HL-60 (cell line): ENCODE measurements around the gene TSPAN11.

Source experiments
- DNase-seq, 2 experiments: peaks; one replicate each; pipeline ENCODE4 v3.0.0-alpha.2; 2010 to 2020; ENCODE audit warnings: low read depth in 1 of 2, low spot score in 1 of 2
- H3K27ac ChIP-seq: fragments of 250-450 bp; sonication (Bioruptor Pico); replicated peaks from 2 replicates; pipeline ENCODE4 v1.5.1; 2020; ENCODE audit warnings: mild to moderate bottlenecking, moderate library complexity
- H3K27me3 ChIP-seq: fragments of 250-450 bp; sonication (Bioruptor Pico); 2 replicates; pipeline ENCODE4 v1.5.1; 2021; ENCODE audit warnings: mild to moderate bottlenecking, moderate library complexity; ENCODE audit not compliant: insufficient read depth, poor library complexity, severe bottlenecking
- H3K4me3 ChIP-seq: replicated peaks from 2 replicates; pipeline ENCODE4 v1.5.1; 2011; ENCODE audit warnings: mild to moderate bottlenecking, control low read depth, low read length; ENCODE audit not compliant: insufficient read depth
- GABPA ChIP-seq: IDR thresholded peaks from 2 replicates; pipeline ENCODE4 v1.6.1; 2012; ENCODE audit warnings: low read depth
- POLR2AphosphoS5 ChIP-seq: IDR thresholded peaks from 2 replicates; pipeline ENCODE4 v1.6.1; 2012; ENCODE audit warnings: low read depth
- SPI1 ChIP-seq: IDR thresholded peaks from 2 replicates; pipeline ENCODE4 v1.6.1; 2012; ENCODE audit warnings: low read depth, mild to moderate bottlenecking, borderline replicate concordance
- TF ChIP-seq, protein P1 (sequence below): IDR thresholded peaks from one replicate; pipeline ENCODE4 v1.5.1; 2011; ENCODE audit warnings: low read length, control low read depth, inconsistent platforms; ENCODE audit not compliant: insufficient read depth
- TF ChIP-seq, protein P2 (sequence below): IDR thresholded peaks from 2 replicates; pipeline ENCODE4 v1.6.1; 2012; ENCODE audit warnings: low read depth; ENCODE audit not compliant: insufficient replicate concordance

TSPAN11 gene

DNA sequence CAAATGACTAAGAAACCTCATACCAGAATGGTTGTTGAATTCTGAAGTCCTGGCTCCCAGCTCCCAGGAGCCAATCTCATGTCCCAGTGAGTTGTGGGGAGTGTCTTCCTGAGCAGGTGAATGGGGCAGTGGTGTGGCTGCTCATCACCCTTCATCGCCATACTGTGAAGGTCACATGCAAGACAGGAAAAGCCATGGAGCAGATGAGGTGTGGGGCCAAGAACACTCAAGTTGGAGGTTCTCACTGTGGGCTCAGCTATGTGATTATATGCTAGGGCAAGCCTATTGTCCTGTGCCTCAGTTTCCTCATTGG, 16.6 kb upstream of the TSPAN11 start:
- no peak for DNase-seq
- H3K4me3 ChIP-seq, result no peak overlapping the region
- no peak overlapping the region for H3K27ac ChIP-seq
- TF ChIP-seq POLR2AphosphoS5 (no peak), GABPA (no peak), SPI1 (no peak)
- TF ChIP-seq, protein P1, sequence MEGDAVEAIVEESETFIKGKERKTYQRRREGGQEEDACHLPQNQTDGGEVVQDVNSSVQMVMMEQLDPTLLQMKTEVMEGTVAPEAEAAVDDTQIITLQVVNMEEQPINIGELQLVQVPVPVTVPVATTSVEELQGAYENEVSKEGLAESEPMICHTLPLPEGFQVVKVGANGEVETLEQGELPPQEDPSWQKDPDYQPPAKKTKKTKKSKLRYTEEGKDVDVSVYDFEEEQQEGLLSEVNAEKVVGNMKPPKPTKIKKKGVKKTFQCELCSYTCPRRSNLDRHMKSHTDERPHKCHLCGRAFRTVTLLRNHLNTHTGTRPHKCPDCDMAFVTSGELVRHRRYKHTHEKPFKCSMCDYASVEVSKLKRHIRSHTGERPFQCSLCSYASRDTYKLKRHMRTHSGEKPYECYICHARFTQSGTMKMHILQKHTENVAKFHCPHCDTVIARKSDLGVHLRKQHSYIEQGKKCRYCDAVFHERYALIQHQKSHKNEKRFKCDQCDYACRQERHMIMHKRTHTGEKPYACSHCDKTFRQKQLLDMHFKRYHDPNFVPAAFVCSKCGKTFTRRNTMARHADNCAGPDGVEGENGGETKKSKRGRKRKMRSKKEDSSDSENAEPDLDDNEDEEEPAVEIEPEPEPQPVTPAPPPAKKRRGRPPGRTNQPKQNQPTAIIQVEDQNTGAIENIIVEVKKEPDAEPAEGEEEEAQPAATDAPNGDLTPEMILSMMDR, result no peak
- TF ChIP-seq, protein P2, sequence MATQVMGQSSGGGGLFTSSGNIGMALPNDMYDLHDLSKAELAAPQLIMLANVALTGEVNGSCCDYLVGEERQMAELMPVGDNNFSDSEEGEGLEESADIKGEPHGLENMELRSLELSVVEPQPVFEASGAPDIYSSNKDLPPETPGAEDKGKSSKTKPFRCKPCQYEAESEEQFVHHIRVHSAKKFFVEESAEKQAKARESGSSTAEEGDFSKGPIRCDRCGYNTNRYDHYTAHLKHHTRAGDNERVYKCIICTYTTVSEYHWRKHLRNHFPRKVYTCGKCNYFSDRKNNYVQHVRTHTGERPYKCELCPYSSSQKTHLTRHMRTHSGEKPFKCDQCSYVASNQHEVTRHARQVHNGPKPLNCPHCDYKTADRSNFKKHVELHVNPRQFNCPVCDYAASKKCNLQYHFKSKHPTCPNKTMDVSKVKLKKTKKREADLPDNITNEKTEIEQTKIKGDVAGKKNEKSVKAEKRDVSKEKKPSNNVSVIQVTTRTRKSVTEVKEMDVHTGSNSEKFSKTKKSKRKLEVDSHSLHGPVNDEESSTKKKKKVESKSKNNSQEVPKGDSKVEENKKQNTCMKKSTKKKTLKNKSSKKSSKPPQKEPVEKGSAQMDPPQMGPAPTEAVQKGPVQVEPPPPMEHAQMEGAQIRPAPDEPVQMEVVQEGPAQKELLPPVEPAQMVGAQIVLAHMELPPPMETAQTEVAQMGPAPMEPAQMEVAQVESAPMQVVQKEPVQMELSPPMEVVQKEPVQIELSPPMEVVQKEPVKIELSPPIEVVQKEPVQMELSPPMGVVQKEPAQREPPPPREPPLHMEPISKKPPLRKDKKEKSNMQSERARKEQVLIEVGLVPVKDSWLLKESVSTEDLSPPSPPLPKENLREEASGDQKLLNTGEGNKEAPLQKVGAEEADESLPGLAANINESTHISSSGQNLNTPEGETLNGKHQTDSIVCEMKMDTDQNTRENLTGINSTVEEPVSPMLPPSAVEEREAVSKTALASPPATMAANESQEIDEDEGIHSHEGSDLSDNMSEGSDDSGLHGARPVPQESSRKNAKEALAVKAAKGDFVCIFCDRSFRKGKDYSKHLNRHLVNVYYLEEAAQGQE, result no peak
- no peaks in the 10 kb centered on the region for H3K27me3 ChIP-seq

DNA sequence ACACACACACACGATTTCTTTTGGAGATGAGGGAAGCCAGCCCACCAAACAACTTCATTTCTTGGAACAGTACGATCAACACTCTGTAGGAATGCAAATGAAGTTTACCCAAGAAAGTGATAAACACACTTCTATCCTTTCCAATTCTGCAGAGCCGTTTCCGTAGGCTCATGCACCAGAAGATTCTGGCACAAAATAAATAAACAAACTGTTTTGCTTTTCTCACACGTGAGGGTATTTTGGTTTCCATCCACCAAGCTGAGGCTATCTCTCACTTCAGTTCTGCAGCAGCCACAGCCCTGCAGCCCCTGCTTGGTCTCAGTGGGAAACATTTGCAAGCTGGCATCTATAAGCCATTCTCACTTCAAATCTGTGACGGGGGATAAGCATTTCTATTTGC, 15.3 kb upstream of the TSPAN11 start:
- no peak for DNase-seq
- TF ChIP-seq, protein P1, result no peak
- TF ChIP-seq, protein P2, result no peak
- TF ChIP-seq GABPA (no peak), SPI1 (no peak), POLR2AphosphoS5 (no peak)
- H3K4me3 ChIP-seq, result no peak overlapping the region
- no peaks in the 10 kb centered on the region for H3K27me3 ChIP-seq
- H3K27ac ChIP-seq, result no peak overlapping the region

DNA sequence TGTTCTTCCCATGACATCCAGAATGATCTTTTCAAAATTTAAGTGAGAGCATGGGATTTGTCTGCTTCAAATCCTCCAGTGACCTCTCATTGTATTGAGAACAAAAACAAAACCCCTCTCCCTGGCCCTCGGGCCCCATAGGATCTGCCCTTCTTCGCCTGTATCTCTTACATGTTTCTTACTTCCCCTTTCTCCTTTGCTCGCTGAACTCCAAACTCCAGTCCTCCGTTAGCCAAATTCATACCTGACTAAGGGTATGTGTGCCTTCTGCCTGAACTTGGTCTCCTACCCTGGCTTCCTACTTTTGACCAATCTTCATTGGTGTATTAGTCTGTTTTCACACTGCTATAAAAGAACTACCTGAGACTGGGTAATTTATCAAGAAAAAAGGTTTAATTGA, 13.2 kb upstream of the TSPAN11 start:
- peak in 1 of 2 experiments; percentile 10 for DNase-seq
- no peaks in the 10 kb centered on the region for H3K27me3 ChIP-seq
- TF ChIP-seq, protein P2, result no peak
- TF ChIP-seq, protein P1, result no peak
- no peak for TF ChIP-seq SPI1
- TF ChIP-seq POLR2AphosphoS5, result no peak
- no peak for TF ChIP-seq GABPA
- no peak overlapping the region for H3K27ac ChIP-seq
- no peak overlapping the region for H3K4me3 ChIP-seq
